Lung microvascular endothelial cell (primary cell): ENCODE data around the gene KPNA1. TPM values are rescaled to one million over a fixed set of nuclear protein-coding genes. Genes with fewer than 3 reads are reported as not detected.
A peak's percentile ranks its signal among the peaks of the same experiment; 100 is the strongest.
"Not testable (repeated sequence)": the region's sequence is repeated elsewhere in the genome, so short reads cannot be mapped to it uniquely, and the experiment has no call there.

Experiments
- DNase-seq, 2 donors: peaks; one replicate each; pipeline versions ENCODE4 v3.0.0 to v3.0.0-alpha.2; 2010; ENCODE audit warnings: low read depth in 2 of 2
- total RNA-seq: library from RNA; depleted of rRNA; stranded (reverse); fragments of >200 nt; gene quantifications from 2 replicates; pipeline ENCODE4 v1.2.1, GENCODE V29; 2014

KPNA1 gene
- total RNA-seq, 1 donor from 2014 or later, result 20.6 TPM

DNA sequence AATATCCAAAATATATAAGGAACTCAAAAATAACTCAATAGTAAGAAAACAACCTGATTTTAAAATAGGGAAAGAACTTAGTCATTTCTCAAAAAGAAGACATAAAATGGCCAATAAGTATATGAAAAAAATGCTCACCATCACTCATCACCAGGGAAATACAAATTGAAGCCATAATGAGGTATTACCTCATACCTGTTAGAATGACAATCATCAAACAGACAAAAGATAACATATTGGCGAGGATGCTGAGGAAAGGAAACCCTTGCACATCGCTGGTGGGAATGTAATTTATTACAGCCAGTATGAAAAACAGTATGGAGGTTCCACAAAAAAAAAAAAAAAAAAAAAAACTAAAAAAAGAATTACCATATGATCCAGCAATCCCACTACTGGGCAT, 38.2 kb downstream of the KPNA1 start:
- DNase-seq, result peak in 1 of 2 donors; percentile 40

GRCh38 chr3:122475316-122475715, 39.4 kb downstream of the KPNA1 start:
- no peak for DNase-seq

GRCh38 chr3:122469659-122470058, 45.1 kb downstream of the KPNA1 start:
- no peak for DNase-seq

GRCh38 chr3:122468896-122469533, 45.7 kb downstream of the KPNA1 start:
- DNase-seq, result no peak

GRCh38 chr3:122466701-122467240, 48.0 kb downstream of the KPNA1 start:
- DNase-seq, result no peak

DNA sequence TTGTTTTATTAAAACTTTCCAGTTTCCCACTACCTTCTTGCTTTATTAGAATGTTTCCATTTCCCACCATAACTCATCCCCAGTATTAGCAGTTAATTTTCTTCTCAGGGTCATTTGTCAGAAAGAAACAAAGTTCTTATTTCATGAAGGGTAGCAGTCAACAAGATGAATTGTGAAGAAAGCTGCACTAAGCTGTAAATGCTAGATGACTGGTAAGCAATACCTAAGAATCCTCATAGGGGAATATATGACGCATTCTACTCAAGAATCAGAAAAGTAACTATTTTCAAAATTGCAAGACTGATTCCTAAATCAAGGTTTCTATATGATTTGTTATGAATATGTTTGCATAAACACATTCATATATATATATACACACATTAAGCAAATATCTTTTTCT, 50.1 kb downstream of the KPNA1 start:
- DNase-seq, result no peak

DNA sequence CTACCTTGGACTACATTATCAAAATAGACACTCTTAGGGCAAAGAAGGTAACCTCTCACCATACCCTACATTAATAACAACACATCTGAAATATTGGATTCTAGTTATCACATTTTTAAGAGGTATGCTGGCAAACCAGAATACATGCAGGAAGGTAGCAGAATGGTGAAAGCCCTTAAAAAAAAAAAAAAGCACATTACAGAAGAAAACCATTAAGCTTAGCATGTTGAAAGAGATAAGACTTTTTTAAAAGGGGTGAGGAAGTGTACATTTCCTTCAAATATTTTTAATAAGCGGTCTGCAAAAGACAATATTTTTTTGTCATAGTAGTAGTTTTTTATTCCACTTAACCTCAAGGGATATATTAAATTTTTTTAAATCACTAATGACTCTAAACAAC, 52.3 kb downstream of the KPNA1 start:
- no peak for DNase-seq

- DNase-seq, result no peak
Observed at GRCh38 chr3:122461806-122462205, 52.9 kb downstream of the KPNA1 start.

DNA sequence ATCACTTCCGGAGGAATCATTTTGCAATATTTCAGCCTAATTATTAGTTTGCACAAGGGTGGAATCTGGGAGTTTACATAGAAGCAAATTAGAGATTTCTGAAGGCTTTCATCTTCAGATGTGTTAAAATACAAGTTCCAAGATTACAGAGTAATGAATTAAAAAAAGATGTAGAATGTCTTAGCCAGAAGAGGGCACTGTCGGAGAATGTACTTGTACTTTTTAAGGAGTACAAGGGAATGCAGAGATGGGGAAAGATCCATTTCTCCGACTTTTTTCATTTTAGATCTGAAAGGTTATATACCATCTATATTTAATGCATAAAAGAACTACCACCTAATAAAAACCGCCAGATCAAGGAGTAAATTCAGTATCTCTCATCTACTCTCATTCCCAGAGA, 55.7 kb downstream of the KPNA1 start:
- DNase-seq, result peak; percentile 10 to 69

DNA sequence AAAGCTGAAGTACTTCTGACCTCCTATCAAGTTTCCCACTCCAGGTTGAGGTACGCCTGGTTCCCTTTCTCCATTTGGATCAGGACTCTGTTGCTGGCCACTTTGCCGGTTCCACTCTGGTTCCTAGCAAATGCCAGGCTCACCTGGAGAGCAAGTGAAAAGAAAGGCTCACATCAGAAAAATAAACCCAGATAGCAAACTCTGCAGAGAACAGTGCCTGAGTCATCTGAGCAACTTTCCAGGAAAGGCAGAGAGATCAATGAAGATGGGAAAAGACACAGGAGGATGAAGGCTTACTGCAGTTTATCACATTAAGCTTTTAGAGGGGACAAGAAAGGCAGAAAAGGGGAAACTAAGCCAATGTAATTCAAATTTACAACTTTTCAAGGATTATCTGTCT, 57.0 kb downstream of the KPNA1 start:
- DNase-seq, result no peak

- no peak for DNase-seq
Observed at GRCh38 chr3:122456074-122456473, 58.7 kb downstream of the KPNA1 start.

GRCh38 chr3:122451371-122451770, 63.4 kb downstream of the KPNA1 start:
- DNase-seq, result no peak

- not testable (repeated sequence) for DNase-seq
Observed at GRCh38 chr3:122448218-122448617, 66.5 kb downstream of the KPNA1 start.

- DNase-seq, result not testable (repeated sequence)
Observed at GRCh38 chr3:122444491-122444887, 70.2 kb downstream of the KPNA1 start.

GRCh38 chr3:122443762-122444490, 70.8 kb downstream of the KPNA1 start:
- DNase-seq, result not testable (repeated sequence)

DNA sequence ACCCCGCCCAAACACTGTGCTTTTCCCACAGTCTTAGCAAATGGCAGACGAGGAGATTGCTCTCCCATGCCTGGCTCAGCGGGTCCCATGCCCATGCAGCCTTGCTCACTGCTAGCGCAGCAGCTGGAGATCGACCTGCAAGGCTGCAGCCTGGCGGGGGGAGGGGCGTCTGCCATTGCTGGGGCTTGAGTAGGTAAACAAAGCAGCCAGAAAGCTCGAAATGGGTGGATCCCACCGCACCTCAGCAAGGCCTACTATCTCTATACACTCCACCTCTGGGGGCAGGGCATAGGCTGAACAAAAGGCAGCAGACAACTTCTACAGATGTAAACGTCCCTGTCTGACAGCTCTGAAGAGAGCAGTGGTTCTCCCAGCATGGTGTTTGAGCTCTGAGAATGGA, 71.6 kb downstream of the KPNA1 start:
- DNase-seq, result no peak

DNA sequence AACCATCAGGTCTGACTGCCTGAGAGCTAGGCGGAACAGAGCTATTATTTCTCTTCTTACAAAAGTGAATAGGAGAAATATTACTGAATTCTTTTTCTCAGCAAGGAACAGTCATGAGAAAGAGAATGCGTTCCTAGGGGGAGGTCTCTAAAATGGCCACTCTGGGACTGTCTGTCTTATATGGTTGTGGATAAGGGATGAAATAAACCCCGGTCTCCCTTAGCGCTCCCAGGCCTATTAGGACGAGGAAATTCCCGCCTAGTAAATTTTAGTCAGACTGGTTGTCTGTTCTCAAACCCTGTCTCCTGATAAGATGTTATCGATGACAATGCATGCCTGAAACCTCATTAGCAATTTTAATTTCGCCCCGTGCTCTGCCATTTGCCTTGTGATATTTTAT, 78.8 kb downstream of the KPNA1 start:
- DNase-seq, result no peak

GRCh38 chr3:122430371-122430770, 84.4 kb downstream of the KPNA1 start:
- no peak for DNase-seq

- DNase-seq, result no peak
Observed at GRCh38 chr3:122427857-122428471, 86.8 kb downstream of the KPNA1 start.

GRCh38 chr3:122421836-122422235, 92.9 kb downstream of the KPNA1 start:
- DNase-seq, result no peak

- no peak for DNase-seq
Observed at GRCh38 chr3:122421101-122421500, 93.6 kb downstream of the KPNA1 start.

GRCh38 chr3:122416966-122417365, 97.8 kb downstream of the KPNA1 start:
- peak in 1 of 2 donors; percentile 19 for DNase-seq
